MCF 10A (cell line): ENCODE measurements around the gene MRPL16. TPM values are rescaled to one million over a fixed set of nuclear protein-coding genes. Genes with fewer than 3 reads are reported as not detected.

Experiments used
- BruUV-seq: library from RNA; stranded (reverse); fragments of 400-500 nt; replicated peaks from 2 replicates; lab custom pipeline; 2021; lab: Mats Ljungman, UMichigan
- CTCF ChIA-PET: fragments of 300-600 bp; sonication (Branson Sonifier 250); formaldehyde crosslinking; extraction: SDS; loops from one replicate; lab custom pipeline; 2021; ENCODE audit warnings: antibody characterized with exemption, inconsistent platforms; lab: Yijun Ruan, JAX
- POLR2A ChIA-PET: fragments of 300-600, 350-650 bp; sonication (Branson Sonifier 250); formaldehyde crosslinking; extraction: SDS; loops from one replicate; lab custom pipeline; 2020; ENCODE audit warnings: antibody characterized with exemption, inconsistent platforms; lab: Yijun Ruan, JAX
- DNase-seq: peaks from one replicate; pipeline ENCODE4 v3.0.0-alpha.2; 2018; ENCODE audit not compliant: unreplicated experiment
- H3K27ac Mint-ChIP-seq: one replicate; pipeline ENCODE4 v1.8.0; 2022; ENCODE audit warnings: mild to moderate bottlenecking, low read depth, mixed read lengths; ENCODE audit not compliant: unreplicated experiment
- H3K27me3 Mint-ChIP-seq: one replicate; pipeline ENCODE4 v1.8.0; 2022; ENCODE audit warnings: mixed read lengths; ENCODE audit not compliant: insufficient read depth, unreplicated experiment
- H3K36me3 Mint-ChIP-seq: one replicate; pipeline ENCODE4 v1.8.0; 2022; ENCODE audit warnings: mild to moderate bottlenecking, moderate library complexity, mixed read lengths; ENCODE audit not compliant: insufficient read depth, unreplicated experiment
- H3K4me1 Mint-ChIP-seq: one replicate; pipeline ENCODE4 v1.8.0; 2022; ENCODE audit warnings: mixed read lengths; ENCODE audit not compliant: insufficient read depth, unreplicated experiment
- H3K4me3 Mint-ChIP-seq: one replicate; pipeline ENCODE4 v1.8.0; 2022; ENCODE audit warnings: mild to moderate bottlenecking, moderate library complexity, mixed read lengths; ENCODE audit not compliant: unreplicated experiment
- H3K9me3 Mint-ChIP-seq: one replicate; pipeline ENCODE4 v1.8.0; 2022; ENCODE audit warnings: mixed read lengths; ENCODE audit not compliant: unreplicated experiment
- CTCF ChIP-seq: fragments of 200-600 bp; IDR thresholded peaks from one replicate; pipeline ENCODE4 v1.8.0; 2022; ENCODE audit warnings: antibody characterized with exemption, mild to moderate bottlenecking; ENCODE audit not compliant: unreplicated experiment
- intact Hi-C: fragments of 100-400 bp; cut with micrococcal nuclease; formaldehyde crosslinking; loops from 2 replicates; pipeline ENCODE4 v1.14.1; 2022
- total RNA-seq: library from RNA; stranded (reverse); gene quantifications from 2 replicates; pipeline ENCODE4 v1.2.3, GENCODE V29; 2022

MRPL16 gene
- total RNA-seq, 1 experiment from 2014 or later: 39.8 TPM

- Mint-ChIP-seq H3K9me3 (no peaks in the 10 kb centered on the region), H3K4me3 (no peak overlapping the region), H3K4me1 (no peaks in the 10 kb centered on the region), H3K27ac (no peak overlapping the region), H3K27me3 (no peaks in the 10 kb centered on the region), H3K36me3 (peaks cover 34% of the 10 kb centered on the region)
- intact Hi-C loops: loop anchor here (1.0 to 5.0 kb wide), 4 partner anchors 48 to 265 kb away; partner anchors contain the start of gene PATL1
- BruUV-seq: no TSS peak
- no peak for DNase-seq
- TF ChIP-seq CTCF: no peak
- ChIA-PET CTCF (interaction anchor here (0.6 to 7.3 kb wide), 29 partner anchors 7 to 265 kb away, joined by 3 to 160 read pairs (median 4); partner anchors contain the start of genes MRPL16, PATL1 and STX3), POLR2A (interaction anchor here (0.7 to 4.9 kb wide), 7 partner anchors 8 to 703 kb away, joined by 3 to 59 read pairs (median 5); partner anchors contain the start of genes MRPL16, PATL1 and STX3)
These were observed 8.5 kb downstream of the MRPL16 start for GRCh38 chr11:59801981-59802638.

DNA sequence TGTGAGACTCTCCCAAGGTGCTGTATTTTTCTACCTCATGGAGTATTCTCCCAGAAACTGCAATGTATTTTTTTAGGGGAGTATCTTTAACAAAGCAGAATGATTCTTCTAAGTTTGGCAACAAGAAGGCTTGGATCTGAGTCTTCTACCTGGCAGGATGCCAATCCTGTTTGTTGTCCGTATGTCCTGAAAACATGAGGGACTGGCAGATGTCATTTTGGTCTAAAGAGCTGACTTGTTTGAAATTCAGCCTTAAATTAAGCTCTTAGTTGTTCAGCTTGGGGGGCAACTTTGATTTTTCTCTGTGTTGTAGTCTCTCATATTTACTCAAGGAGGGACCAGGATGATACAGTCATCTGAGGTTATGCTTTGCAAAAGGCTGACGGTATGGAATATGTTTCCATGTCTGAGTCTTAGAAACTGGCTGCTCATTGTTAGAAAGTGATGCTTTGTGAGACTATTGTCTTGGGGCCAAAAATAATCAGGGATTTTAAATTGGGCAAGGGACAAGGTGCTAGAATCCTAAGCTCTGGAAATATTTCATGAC, 9.3 kb downstream of the MRPL16 start:
- DNase-seq: no peak
- no peaks in the 10 kb centered on the region for H3K27me3 Mint-ChIP-seq
- H3K4me3 Mint-ChIP-seq: no peak overlapping the region
- TF ChIP-seq CTCF: no peak
- no peaks in the 10 kb centered on the region for H3K9me3 Mint-ChIP-seq
- H3K4me1 Mint-ChIP-seq: no peaks in the 10 kb centered on the region
- POLR2A ChIA-PET: interaction anchor here (0.7 to 4.9 kb wide), 9 partner anchors 9 to 132 kb away, joined by 3 to 59 read pairs (median 5); partner anchors contain the start of genes MRPL16, PATL1 and STX3
- H3K27ac Mint-ChIP-seq: no peak overlapping the region
- H3K36me3 Mint-ChIP-seq: peaks cover 29% of the 10 kb centered on the region
- BruUV-seq: no TSS peak
- CTCF ChIA-PET: interaction anchor here (0.6 to 7.3 kb wide), 32 partner anchors 8 to 264 kb away, joined by 3 to 160 read pairs (median 4); partner anchors contain the start of genes MRPL16, PATL1 and STX3
- intact Hi-C loops: loop anchor here (5.0 kb wide), 1 partner anchor 119 kb away; no protein-coding TSS in a partner anchor

DNA sequence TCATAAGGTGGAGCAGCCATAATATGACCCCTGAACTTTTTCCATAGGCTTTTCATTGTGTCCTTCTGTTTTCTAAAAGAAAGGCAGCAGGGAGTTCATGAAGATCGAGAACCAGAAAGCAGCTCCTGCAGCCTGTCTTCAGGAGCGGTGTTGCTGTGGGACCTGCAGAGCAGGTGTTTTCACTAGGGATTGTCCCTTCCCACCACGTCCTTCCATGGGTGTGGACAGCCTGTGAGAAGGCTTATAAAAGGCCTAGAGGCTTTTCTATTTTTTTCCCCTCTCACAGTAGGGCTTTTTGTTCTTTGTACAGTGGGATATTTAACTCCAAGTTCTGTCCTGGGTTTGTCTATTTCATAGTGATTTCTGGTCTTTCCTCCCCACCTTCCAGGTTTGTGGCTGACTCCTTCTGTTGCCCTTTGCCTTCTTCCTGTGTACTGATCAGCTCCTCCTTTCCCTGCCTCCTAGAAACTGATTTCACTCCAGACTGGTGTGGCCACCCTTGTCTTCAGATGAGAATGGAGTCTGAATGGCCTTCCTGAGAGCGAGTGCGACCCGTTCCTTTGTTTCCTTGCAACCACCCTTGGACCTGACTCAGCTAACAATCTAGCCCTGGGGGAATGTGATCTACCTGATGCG, 10.1 kb downstream of the MRPL16 start:
- POLR2A ChIA-PET: interaction anchor here (1.2 to 4.9 kb wide), 4 partner anchors 9 to 48 kb away, joined by 4 to 59 read pairs (median 6); partner anchors contain the start of gene STX3
- intact Hi-C loops: loop anchor here (5.0 kb wide), 1 partner anchor 118 kb away; no protein-coding TSS in a partner anchor
- TF ChIP-seq CTCF: no peak
- H3K9me3 Mint-ChIP-seq: no peaks in the 10 kb centered on the region
- peaks cover 32% of the 10 kb centered on the region for H3K36me3 Mint-ChIP-seq
- no peak for DNase-seq
- CTCF ChIA-PET: interaction anchor here (0.6 to 7.3 kb wide), 14 partner anchors 7 to 439 kb away, joined by 3 to 160 read pairs (median 6); partner anchors contain the start of genes MRPL16, PATL1 and STX3
- H3K27ac Mint-ChIP-seq: no peak overlapping the region
- no peaks in the 10 kb centered on the region for H3K4me1 Mint-ChIP-seq
- no TSS peak for BruUV-seq
- no peak overlapping the region for H3K4me3 Mint-ChIP-seq
- no peaks in the 10 kb centered on the region for H3K27me3 Mint-ChIP-seq
